Stimulated activated CD4-positive, alpha-beta T cell treated with anti-CD3 and anti-CD28 coated beads, Interleukin-1b, Interleukin-23, amount 100 ng/mL, for 4 hours (primary cell): ENCODE measurements around the gene MARF1.
A peak's percentile ranks its signal among the peaks of the same experiment; 100 is the strongest.
"Not testable (repeated sequence)": the region's sequence is repeated elsewhere in the genome, so short reads cannot be mapped to it uniquely, and the experiment has no call there.

Experiments
- DNase-seq, 2 donors: peaks; one replicate each; pipeline ENCODE4 v3.0.0-alpha.2; 2020; ENCODE audit warnings: low read depth in 2 of 2

MARF1 gene, protein sequence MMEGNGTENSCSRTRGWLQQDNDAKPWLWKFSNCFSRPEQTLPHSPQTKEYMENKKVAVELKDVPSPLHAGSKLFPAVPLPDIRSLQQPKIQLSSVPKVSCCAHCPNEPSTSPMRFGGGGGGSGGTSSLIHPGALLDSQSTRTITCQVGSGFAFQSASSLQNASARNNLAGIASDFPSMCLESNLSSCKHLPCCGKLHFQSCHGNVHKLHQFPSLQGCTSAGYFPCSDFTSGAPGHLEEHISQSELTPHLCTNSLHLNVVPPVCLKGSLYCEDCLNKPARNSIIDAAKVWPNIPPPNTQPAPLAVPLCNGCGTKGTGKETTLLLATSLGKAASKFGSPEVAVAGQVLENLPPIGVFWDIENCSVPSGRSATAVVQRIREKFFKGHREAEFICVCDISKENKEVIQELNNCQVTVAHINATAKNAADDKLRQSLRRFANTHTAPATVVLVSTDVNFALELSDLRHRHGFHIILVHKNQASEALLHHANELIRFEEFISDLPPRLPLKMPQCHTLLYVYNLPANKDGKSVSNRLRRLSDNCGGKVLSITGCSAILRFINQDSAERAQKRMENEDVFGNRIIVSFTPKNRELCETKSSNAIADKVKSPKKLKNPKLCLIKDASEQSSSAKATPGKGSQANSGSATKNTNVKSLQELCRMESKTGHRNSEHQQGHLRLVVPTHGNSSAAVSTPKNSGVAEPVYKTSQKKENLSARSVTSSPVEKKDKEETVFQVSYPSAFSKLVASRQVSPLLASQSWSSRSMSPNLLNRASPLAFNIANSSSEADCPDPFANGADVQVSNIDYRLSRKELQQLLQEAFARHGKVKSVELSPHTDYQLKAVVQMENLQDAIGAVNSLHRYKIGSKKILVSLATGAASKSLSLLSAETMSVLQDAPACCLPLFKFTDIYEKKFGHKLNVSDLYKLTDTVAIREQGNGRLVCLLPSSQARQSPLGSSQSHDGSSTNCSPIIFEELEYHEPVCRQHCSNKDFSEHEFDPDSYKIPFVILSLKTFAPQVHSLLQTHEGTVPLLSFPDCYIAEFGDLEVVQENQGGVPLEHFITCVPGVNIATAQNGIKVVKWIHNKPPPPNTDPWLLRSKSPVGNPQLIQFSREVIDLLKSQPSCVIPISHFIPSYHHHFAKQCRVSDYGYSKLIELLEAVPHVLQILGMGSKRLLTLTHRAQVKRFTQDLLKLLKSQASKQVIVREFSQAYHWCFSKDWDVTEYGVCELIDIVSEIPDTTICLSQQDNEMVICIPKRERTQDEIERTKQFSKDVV (N-terminal part only)

DNA sequence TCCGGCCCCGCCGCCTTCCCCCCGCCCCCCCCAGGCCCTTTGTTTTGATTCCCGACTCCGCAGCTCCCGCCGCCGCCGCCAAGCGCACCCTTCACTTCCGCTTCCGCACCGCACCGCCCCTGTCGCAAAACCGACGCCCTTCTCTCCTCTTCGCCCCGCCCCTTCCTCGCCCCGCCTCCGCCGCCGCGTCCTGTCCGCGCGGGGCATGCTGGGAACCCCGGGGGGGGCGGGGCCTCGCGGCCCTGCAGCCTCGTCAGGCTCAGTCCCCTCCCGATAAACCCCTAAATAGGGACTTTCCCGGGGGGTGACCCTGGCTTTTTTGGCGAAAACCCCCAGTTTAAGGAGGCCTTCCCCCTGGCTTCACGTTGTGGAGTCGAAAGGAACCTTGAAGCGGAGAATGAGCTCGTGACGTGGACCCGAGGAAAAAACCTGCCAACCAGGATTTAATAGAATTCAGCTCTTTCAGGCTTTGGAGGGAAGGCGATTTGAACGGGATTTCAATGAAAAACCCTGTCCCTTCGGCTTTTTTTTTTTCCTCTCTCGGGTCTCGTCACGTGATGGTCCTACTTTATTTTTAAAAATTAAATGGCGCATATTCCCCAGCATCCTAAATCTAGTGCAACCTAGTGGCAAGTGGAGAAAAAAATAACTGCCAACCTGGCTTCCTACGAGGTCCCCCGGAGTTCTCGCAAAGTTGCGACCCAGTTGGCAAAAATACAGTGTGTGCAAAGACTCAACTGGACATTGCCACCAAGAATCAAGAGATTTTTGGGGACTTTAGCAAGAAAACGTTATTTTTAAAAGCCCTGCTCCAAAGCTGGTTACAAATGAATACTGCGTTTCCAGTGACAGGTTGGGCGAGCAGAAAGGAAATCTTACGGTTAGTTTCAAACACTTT lies at the start of gene MARF1:
MARF1 (minus strand) TSS at position 107 of the 898 bp plus-strand sequence. CDS start 3,921 bp downstream, outside the sequence.
- peak; percentile 100 for DNase-seq

DNA sequence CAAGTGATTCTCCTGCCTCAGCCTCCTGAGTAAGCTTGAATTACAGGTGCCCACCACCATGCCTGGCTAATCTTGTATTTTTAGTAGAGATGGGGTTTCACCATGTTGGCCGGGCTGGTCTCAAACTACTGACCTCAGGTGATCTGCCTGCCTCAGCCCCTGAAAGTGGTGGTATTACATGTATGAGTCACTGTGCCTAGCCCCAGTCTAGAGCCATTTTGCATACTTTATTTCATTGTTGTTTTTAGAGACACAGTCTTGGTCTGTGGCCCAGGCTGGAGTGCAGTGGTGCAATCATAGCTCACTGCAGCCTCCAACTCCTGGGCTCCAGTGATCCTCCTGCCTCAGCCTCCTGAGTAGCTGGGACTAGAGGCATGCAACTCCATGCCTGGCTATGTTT lies 49.6 kb upstream of the MARF1 start:
- not testable (repeated sequence) for DNase-seq

DNA sequence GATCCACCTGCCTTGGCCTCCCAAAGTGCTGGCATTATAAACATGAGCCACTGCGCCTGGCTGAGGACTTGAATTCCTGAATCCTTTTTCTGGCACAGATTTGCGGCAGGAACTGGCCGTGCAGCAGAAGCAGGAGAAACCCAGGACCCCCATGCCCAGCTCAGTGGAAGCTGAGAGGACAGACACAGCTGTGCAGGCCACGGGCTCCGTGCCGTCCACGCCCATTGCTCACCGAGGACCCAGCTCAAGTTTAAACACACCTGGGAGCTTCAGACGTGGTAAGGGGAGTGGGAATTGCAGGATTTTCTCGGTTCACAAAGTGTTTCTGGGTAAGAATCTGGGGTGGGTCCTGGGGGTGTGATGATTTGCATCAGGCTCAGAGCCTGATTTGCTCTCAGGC lies 48.1 kb upstream of the MARF1 start:
- DNase-seq: no peak

DNA sequence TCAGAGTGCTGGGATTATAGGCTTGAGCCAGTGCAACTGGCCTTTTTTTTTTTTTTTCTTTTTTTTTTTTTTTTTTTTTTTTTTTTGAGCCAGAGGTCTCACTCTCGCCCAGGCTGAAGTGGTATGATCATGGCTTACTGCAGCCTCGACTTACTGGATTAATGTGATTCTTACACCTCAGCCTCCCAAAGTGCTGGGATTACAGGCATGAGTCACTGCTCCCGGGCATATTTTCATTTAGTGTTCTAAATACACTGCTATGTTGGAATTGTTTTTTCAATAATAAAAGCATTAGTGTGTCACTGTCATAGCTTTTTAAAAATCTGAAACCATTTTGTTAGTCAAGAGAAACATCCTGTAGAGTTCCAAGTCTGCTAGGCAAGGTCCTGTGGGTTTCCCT lies 47.3 kb upstream of the MARF1 start:
- no peak for DNase-seq

DNA sequence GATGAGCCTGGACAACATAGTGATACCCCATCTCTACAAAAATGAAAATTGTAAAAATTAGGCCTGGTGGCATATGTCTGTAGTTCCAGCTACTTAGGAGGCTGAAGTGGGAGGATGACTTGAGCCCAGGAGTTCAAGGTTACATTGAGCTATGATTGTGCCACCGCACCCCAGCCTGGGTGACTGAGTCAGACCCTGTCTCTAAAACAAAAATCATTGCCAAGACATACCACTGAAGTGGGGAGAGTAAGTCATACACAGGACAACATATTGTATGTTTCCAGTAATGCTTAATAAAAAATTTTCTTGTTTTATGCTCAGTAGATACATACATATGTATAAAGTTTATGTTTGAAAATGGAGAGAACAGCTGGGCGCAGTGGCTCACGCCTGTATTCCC lies 46.3 kb upstream of the MARF1 start:
- no peak for DNase-seq

DNA sequence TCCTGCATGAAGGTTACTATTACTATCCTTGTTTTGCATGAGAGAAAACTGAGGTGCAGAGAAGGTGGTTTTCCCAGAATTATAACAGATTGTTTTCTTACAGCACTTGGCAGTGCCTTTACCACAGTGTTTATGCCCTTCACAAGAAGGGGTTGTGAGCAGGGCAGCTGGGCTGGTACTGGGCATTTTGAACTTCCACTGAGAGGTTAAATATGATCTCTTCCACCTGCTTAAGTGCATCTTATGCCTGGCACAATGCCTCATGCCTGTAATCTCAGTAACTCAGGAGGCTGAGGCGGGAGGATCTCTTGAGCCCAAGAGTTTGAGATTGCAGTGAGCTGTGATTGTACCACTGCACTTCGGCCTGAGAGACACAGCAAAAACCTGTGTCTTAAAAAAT lies 43.3 kb upstream of the MARF1 start:
- no peak for DNase-seq

DNA sequence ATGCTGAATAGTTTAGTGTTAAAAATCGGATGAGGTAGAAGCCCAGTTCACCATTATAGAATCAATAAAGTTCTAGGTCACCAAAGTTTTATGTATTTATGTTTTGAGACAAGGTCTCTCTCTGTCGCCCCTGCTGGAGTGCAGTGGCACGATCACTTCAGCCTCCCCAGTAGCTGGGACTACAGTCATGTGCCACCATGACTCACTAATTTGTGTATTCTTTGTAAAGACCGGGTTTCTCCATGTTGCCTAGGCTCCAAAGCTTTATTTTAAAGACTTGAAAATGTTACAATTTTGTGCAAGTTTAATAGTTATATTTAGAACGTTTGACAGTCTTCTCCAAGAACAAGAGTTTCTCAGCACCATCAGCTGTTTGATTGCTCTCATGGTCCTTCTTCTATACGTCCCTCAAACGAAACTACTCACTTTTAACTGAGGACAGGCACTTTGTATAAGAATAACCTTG lies 39.2 kb upstream of the MARF1 start:
- peak in 1 of 2 donors; percentile 14 for DNase-seq

DNA sequence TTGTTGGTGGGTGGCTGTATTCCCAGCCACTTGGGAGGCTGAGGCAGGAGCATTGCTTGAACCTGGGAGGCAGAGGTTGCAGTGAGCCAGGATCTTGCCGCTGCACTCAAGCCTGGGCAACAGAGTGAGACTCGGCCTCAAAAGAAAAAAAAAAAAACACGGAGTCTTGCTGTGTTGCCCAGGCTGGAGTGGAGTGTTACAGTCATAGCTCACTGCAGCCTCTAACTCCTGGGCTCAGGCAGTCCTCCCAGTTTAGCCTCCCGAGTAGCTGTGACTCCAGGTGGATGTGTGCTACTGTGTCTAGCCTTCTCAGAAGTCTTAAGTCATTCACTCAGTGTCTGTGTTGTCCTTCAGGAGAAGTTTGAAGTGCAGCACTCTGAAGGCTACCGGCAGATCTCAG lies 34.5 kb upstream of the MARF1 start:
- DNase-seq: no peak

DNA sequence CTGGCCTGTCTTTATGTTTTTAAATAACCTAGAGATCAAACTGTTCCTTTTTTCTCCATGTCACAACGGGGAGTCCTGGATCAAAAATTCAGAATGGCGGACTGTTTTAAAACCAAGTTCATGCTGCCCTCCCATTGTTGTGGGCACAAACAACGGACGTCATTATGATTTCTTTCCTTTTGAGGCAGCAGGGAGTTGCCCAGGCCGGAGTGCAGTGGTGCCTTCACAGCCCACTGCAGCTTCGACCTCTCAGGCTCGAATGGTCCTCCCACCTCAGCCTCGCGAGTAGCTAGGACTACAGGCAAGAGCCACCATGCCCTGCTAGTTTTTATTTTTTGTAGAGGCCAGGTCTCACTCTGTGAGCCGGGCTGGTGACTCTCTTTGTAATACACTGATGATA lies 33.6 kb upstream of the MARF1 start:
- DNase-seq: no peak

DNA sequence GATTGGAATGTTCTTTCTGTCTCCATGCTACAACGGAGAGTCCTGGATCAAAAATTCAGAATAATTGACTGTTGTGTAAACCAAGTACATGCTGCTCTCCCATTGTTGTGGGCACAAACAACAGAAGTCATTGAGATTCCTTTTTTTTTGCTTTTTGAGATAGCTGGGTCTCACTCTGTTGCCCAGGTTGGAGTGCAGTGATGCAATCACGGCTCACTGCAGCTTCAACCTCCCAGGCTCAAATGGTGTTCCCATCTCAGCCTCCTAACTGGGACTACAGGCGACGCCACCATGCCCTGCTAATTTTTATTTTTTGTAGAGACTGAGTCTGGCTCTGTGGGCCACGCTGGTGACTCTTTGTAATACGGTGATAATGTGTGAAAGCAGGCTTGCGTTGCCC lies 31.6 kb upstream of the MARF1 start:
- DNase-seq: no peak

DNA sequence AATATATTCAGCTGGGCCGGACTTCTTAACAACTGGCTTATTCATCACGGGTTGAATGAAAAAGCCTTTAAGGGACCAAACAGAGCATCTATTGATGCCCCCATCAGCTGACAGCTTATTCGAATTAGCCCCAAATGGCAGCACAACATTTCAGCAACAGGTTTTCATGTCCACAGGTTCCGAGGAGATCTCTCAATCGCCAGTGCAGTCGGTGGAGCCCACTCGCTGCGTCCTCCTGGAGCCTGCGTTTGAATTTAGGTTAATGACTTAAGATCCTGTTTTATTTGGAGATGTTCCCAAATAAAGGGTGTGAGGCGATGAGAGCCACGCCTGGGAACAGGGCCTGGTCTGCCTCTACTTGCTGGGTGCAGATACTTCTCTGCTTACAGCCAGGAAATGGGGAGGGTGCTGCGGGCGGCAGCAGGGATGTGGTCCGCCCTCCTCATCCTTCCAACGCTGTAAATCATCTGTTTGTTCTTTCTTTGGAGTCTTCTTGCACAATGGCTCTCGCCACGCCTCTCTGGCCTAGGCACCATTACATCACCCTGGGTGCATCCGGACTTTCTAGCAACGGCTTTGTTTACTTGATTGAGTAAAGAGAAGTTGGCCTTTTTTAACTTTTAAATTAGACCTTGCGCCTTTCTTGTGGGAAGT lies 29.7 kb upstream of the MARF1 start:
- DNase-seq: peak; percentile 18 to 25

DNA sequence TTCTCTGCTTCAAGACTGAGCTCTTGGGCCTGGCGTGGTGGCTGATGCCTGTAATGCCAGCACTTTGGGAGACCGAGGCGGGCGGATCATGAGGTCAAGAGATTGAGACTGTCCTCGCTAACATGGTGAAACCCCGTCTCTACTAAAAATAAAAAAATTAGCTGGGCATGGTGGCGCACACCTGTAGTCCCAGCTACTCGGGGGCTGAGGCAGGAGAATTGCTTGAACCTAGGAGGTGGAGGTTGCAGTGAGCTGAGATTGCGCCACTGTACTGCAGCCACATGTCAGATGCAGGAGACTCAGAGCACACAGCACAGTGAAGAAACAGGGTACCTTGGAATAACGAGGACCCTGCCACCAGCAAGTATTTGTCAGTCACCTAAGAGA lies 29.2 kb upstream of the MARF1 start:
- not testable (repeated sequence) for DNase-seq

DNA sequence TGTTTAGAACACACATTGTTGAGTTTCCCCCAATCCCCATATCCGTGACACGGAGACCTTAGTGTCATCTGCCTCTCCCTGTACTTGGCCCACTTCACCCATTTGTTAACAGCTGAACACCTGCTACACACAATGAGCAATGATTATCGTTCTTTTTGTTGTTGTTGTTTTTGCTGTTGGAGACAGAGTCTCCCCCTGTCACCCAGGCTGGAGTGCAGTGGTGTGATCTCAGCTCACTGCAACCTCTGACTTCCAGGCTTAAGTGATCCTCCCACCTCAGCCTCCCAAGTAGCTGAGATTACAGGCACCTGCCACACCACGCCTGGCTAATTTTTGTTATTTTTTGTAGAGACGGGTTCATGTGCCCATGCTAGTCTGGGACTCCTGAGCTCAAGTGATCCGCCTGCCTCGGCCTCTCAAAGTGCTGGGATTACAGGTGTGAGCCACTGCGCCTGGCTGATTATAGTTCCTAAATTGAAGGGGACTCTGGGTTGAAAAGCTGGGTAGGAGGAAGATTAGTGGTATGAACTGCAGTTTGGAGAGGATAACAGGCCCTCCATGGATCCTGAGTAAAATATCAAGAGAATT lies 28.7 kb upstream of the MARF1 start:
- DNase-seq: no peak

DNA sequence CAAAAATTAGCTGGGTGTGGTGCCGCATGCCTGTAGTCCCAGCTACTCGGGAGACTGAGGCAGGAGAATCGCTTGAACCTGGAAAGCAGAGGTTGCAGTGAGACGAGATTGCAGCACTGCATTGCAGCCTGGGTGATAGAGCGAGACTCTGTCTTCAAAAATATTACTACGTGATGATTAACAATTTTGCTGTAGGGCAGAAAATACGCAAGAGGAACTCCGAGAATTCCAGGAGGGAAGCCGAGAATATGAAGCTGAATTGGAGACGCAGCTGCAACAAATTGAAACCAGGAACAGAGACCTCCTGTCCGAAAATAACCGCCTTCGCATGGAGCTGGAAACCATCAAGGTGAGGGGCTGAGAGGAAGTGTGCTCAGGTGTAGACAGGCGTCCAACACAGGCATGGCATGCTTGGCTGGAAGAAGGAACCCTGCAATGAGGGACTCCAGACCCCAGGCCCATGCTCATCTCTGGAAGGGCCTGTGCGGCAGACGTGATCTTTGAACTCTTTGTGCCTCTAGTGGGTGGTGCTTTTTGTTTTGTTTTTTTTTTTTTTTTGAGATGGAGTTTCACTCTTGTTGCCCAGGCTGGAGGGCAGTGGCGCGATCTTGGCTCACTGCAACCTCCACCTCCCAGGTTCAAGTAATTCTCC lies 24.3 kb upstream of the MARF1 start:
- no peak for DNase-seq

DNA sequence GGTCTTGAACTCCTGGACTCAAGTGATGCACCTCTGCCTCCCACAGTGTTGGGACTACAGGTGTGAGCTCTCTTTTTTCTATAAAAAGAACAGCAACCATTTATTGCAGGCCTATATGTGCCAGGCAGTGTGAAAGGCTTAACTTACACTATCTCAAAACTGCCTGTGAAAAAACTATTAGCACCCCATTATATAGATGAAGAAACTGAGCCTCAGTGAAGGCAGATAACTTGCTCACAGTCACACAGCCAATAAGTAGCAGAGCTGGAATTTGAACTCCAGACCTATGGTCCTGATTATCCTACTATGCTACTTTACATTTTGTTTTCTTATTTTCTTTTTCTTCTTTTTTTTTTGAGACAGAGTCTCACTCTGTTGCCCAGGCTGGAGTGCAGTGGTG lies 22.2 kb upstream of the MARF1 start:
- DNase-seq: no peak

DNA sequence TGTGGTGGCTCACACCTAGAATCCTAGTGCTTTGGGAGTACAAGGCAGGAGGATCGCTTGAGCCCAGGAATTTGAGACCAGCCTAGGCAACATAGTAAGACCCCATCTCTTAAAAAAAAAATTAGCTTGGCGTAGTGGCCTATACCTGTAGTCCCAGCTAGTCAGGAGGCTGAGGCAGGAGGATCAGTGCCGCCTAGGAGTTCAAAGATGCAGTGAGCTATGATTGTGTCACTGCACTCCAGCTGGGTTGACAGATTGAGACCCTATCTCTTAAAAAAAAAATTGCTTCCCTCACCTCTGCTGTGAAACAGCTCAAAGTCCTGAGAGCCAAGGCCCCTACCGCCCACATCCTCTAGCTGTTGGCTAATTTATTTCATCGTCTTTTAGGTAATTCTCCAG lies 17.2 kb upstream of the MARF1 start:
- no peak for DNase-seq

DNA sequence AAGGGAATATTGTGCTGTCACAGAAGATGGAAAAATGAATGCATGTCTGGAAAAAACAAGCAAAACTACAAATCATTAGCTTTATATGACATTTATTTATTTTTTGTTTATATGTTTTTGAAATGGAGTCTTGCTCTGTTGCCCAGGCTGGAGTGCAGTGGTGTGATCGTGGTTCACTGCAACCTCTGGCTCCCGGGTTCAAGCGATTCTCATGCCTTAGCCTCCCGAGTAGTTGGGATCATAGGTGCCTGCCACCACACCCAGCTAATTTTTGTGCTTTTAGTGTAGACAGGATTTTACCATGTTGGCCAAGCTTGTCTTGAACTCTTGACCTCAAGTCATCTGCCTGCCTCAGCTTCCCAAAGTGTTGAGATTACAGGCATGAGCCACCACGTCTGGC lies 15.6 kb upstream of the MARF1 start:
- DNase-seq: no peak

DNA sequence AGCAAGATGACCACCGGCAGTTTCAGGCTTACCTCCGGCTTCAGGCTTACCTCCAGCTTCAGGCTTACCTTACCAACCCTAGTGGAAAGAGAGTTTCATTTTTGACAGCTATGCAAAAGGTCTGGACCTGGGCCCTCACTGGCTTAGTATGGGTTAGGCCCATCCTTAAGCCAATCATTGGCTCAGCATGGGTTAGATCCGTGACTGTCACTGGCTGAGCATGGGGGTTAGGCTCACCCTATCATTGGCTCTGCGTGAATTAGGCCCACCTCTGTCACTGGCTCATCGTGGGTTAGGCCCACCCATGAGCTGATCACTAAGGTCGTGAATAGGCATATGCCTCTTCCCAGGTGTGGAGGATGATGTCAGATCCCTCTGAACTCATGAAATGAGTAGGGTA lies 15.2 kb upstream of the MARF1 start:
- DNase-seq: no peak

DNA sequence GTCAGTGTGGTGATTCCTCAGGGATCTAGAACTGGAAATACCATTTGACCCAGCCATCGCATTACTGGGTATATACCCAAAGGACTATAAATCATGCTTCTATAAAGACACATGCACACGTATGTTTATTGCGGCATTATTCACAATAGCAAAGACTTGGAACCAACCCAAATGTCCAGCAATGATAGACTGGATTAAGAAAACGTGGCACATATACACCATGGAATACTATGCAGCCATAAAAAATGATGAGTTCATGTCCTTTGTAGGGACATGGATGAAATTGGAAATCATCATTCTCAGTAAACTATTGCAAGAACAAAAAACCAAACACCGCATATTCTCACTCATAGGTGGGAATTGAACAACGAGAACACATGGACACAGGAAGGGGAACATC lies 12.6 kb upstream of the MARF1 start:
- not testable (repeated sequence) for DNase-seq

DNA sequence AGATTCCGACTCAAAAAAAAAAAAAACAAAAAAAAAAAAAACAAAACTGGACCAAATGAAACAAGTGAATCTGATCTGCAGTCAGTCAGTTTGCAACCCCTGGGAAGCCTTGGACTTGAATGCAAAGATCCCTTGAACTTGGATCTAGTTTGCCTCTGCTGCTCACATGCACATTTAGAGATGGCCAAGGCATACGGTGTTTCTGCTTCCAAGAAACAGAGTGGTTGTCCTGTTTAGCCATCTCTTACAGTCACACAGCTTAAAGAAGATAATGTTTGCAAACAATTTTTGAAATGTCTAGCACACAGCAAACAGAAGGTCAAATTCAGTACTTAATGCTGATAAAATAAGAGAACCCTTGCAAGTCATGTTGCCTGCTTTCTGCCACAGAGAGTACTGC lies 11.6 kb upstream of the MARF1 start:
- no peak for DNase-seq
